Thyroid gland (tissue), 4 donors: ENCODE data around the gene SVOPL.

ENCODE experiments used
- CTCF ChIP-seq, 6 experiments: fragments of 200-600 bp in 3 of 6; fragments of 450-650 bp in 3 of 6; sonication (generic) in 3 of 6; IDR thresholded peaks; one replicate each; pipeline ENCODE4 v1.5.1; 2016 to 2019; ENCODE audit warnings: antibody characterized with exemption in 6 of 6, mild to moderate bottlenecking in 2 of 6, inconsistent platforms in 1 of 6, moderate library complexity in 1 of 6
- POLR2A ChIP-seq, 2 donors: fragments of 450-650 bp; IDR thresholded peaks; one replicate each; pipeline ENCODE4 v1.6.1; 2017; ENCODE audit warnings: antibody characterized with exemption in 2 of 2, mild to moderate bottlenecking in 2 of 2, moderate library complexity in 1 of 2

GRCh38 chr7:138663725-138664710 is 37.1 kb downstream of the SVOPL start:
- no peak for TF ChIP-seq CTCF (IDR thresholded peaks at IDR 0.05)
- no peak for TF ChIP-seq POLR2A (IDR thresholded peaks at IDR 0.05)
